Activated CD8-positive, alpha-beta memory T cell treated with anti-CD3 and anti-CD28 coated beads, Interleukin-2, amount 10 ng/mL, durations not matched to agents 7 days and 5 days (primary cell): ENCODE data around the gene KAZN. TPM values are rescaled to one million over a fixed set of nuclear protein-coding genes. Genes with fewer than 3 reads are reported as not detected.
"Not testable (repeated sequence)": the region's sequence is repeated elsewhere in the genome, so short reads cannot be mapped to it uniquely, and the experiment has no call there.

Experiments
- ATAC-seq: fragments of 150-1000 bp; cut with Tn5 transposase; one replicate; pipeline ENCODE4 v1.10.0; 2021; ENCODE audit warnings: moderate library complexity
- CTCF ChIA-PET: fragments of 350-600 bp; sonication (Branson Sonifier 250); formaldehyde crosslinking; loops from one replicate; lab custom pipeline; 2021; ENCODE audit warnings: antibody characterized with exemption; lab: Charles Lee
- DNase-seq: peaks from one replicate; pipeline ENCODE4 v3.0.0-alpha.2; 2020
- H3K27ac Mint-ChIP-seq: one replicate; pipeline ENCODE4 v1.8.0; 2021; ENCODE audit warnings: mild to moderate bottlenecking, mixed read lengths
- H3K27me3 Mint-ChIP-seq: one replicate; pipeline ENCODE4 v1.8.0; 2021; ENCODE audit warnings: mixed read lengths
- H3K36me3 Mint-ChIP-seq: one replicate; pipeline ENCODE4 v1.8.0; 2021; ENCODE audit warnings: mild to moderate bottlenecking, mixed read lengths
- H3K4me1 Mint-ChIP-seq: one replicate; pipeline ENCODE4 v1.8.0; 2021; ENCODE audit warnings: mixed read lengths
- H3K4me3 Mint-ChIP-seq: one replicate; pipeline ENCODE4 v1.8.0; 2021; ENCODE audit warnings: mild to moderate bottlenecking, moderate library complexity, mixed read lengths
- H3K9me3 Mint-ChIP-seq: one replicate; pipeline ENCODE4 v1.8.0; 2022; ENCODE audit warnings: low read depth, mixed read lengths
- total RNA-seq, 2 experiments: library from RNA; stranded (reverse); gene quantifications; one replicate each; pipeline ENCODE4 v1.2.3, GENCODE V29; 2021

Gene KAZN
- total RNA-seq, 2 experiments from 2014 or later, result 0.12 to 0.15 TPM

GRCh38 chr1:15129944-15130343 lies 531.5 kb downstream of the KAZN start:
- Mint-ChIP-seq H3K36me3 (no peaks in the 10 kb centered on the region), H3K9me3 (no peaks in the 10 kb centered on the region), H3K4me3 (no peak overlapping the region), H3K27me3 (peaks cover 25% of the 10 kb centered on the region), H3K4me1 (no peaks in the 10 kb centered on the region), H3K27ac (no peak overlapping the region)
- CTCF ChIA-PET, result interaction anchor here (0.9 to 4.7 kb wide), 6 partner anchors 12 to 174 kb away, joined by 3 to 54 read pairs (median 9); no protein-coding TSS in a partner anchor
- ATAC-seq (no peak), DNase-seq (no peak)

- no peak overlapping the region for H3K27ac Mint-ChIP-seq
- H3K36me3 Mint-ChIP-seq, result no peaks in the 10 kb centered on the region
- CTCF ChIA-PET, result interaction anchor here (0.9 to 4.7 kb wide), 4 partner anchors 25 to 174 kb away, joined by 3 to 54 read pairs (median 28); no protein-coding TSS in a partner anchor
- no peak overlapping the region for H3K4me3 Mint-ChIP-seq
- no peaks in the 10 kb centered on the region for H3K4me1 Mint-ChIP-seq
- peaks cover 27% of the 10 kb centered on the region for H3K27me3 Mint-ChIP-seq
- no peaks in the 10 kb centered on the region for H3K9me3 Mint-ChIP-seq
- DNase-seq (no peak), ATAC-seq (no peak)
Measured at GRCh38 chr1:15130607-15131006, 532.1 kb downstream of the KAZN start.

GRCh38 chr1:15132965-15133364 lies 534.5 kb downstream of the KAZN start:
- Mint-ChIP-seq H3K27me3 (peaks cover 38% of the 10 kb centered on the region), H3K4me3 (no peak overlapping the region), H3K4me1 (no peaks in the 10 kb centered on the region), H3K9me3 (no peaks in the 10 kb centered on the region), H3K27ac (no peak overlapping the region), H3K36me3 (no peaks in the 10 kb centered on the region)
- ATAC-seq (no peak), DNase-seq (no peak)
- CTCF ChIA-PET, result interaction anchor here (0.8 to 1.4 kb wide), 3 partner anchors 140 to 299 kb away, joined by 3 read pairs; no protein-coding TSS in a partner anchor

- CTCF ChIA-PET, result interaction anchor here (1.3 kb wide), 1 partner anchor 297 kb away, joined by 3 read pairs; no protein-coding TSS in a partner anchor
- DNase-seq (no peak), ATAC-seq (no peak)
- no peaks in the 10 kb centered on the region for H3K36me3 Mint-ChIP-seq
- no peaks in the 10 kb centered on the region for H3K4me1 Mint-ChIP-seq
- no peak overlapping the region for H3K27ac Mint-ChIP-seq
- H3K9me3 Mint-ChIP-seq, result no peaks in the 10 kb centered on the region
- no peak overlapping the region for H3K4me3 Mint-ChIP-seq
- H3K27me3 Mint-ChIP-seq, result peaks cover 38% of the 10 kb centered on the region
Measured at GRCh38 chr1:15134285-15134684, 535.8 kb downstream of the KAZN start.

- CTCF ChIA-PET, H3K4me3 Mint-ChIP-seq, ATAC-seq, H3K36me3 Mint-ChIP-seq, H3K9me3 Mint-ChIP-seq, H3K4me1 Mint-ChIP-seq, DNase-seq, H3K27ac Mint-ChIP-seq: not testable (repeated sequence)
- peaks cover 38% of the 10 kb centered on the region for H3K27me3 Mint-ChIP-seq
Measured at GRCh38 chr1:15135604-15136003, 537.1 kb downstream of the KAZN start.

GRCh38 chr1:15137809-15138208 lies 539.3 kb downstream of the KAZN start:
- Mint-ChIP-seq H3K36me3 (no peaks in the 10 kb centered on the region), H3K27ac (no peak overlapping the region), H3K9me3 (no peaks in the 10 kb centered on the region), H3K4me3 (no peak overlapping the region), H3K27me3 (peaks cover 49% of the 10 kb centered on the region), H3K4me1 (no peaks in the 10 kb centered on the region)
- no peak for DNase-seq
- CTCF ChIA-PET, result interaction anchor here (0.9 to 2.3 kb wide), 3 partner anchors 9 to 165 kb away, joined by 3 to 11 read pairs (median 3); no protein-coding TSS in a partner anchor
- ATAC-seq, result no peak

- Mint-ChIP-seq H3K9me3 (no peaks in the 10 kb centered on the region), H3K27ac (no peak overlapping the region), H3K27me3 (peaks cover 51% of the 10 kb centered on the region), H3K36me3 (no peaks in the 10 kb centered on the region), H3K4me3 (no peak overlapping the region), H3K4me1 (no peaks in the 10 kb centered on the region)
- CTCF ChIA-PET, result no interaction called here
- DNase-seq (no peak), ATAC-seq (no peak)
Measured at GRCh38 chr1:15139654-15140350, 541.3 kb downstream of the KAZN start.

- no peak overlapping the region for H3K27ac Mint-ChIP-seq
- no peak overlapping the region for H3K4me3 Mint-ChIP-seq
- no peaks in the 10 kb centered on the region for H3K36me3 Mint-ChIP-seq
- no peak for DNase-seq
- peaks cover 53% of the 10 kb centered on the region for H3K27me3 Mint-ChIP-seq
- no peaks in the 10 kb centered on the region for H3K9me3 Mint-ChIP-seq
- no peak for ATAC-seq
- H3K4me1 Mint-ChIP-seq, result no peaks in the 10 kb centered on the region
- CTCF ChIA-PET, result interaction anchor here (1.1 to 2.9 kb wide), 3 partner anchors 9 to 15 kb away, joined by 3 to 10 read pairs (median 3); no protein-coding TSS in a partner anchor
Measured at GRCh38 chr1:15141935-15142539, 543.6 kb downstream of the KAZN start.

GRCh38 chr1:15145327-15145726 lies 546.8 kb downstream of the KAZN start:
- Mint-ChIP-seq H3K4me1 (no peaks in the 10 kb centered on the region), H3K36me3 (no peaks in the 10 kb centered on the region), H3K9me3 (no peaks in the 10 kb centered on the region), H3K4me3 (no peak overlapping the region), H3K27me3 (peaks cover 73% of the 10 kb centered on the region), H3K27ac (no peak overlapping the region)
- CTCF ChIA-PET, result interaction anchor here (1.1 kb wide), 1 partner anchor 17 kb away, joined by 3 read pairs; no protein-coding TSS in a partner anchor
- ATAC-seq (no peak), DNase-seq (no peak)

GRCh38 chr1:15146142-15146680 lies 547.7 kb downstream of the KAZN start:
- H3K27me3 Mint-ChIP-seq, result peaks cover 73% of the 10 kb centered on the region
- CTCF ChIA-PET, result no interaction called here
- H3K4me1 Mint-ChIP-seq, result no peaks in the 10 kb centered on the region
- ATAC-seq (no peak), DNase-seq (no peak)
- H3K27ac Mint-ChIP-seq, result no peak overlapping the region
- no peaks in the 10 kb centered on the region for H3K9me3 Mint-ChIP-seq
- no peak overlapping the region for H3K4me3 Mint-ChIP-seq
- H3K36me3 Mint-ChIP-seq, result no peaks in the 10 kb centered on the region

GRCh38 chr1:15146971-15147376 lies 548.5 kb downstream of the KAZN start:
- DNase-seq (no peak), ATAC-seq (no peak)
- no peaks in the 10 kb centered on the region for H3K36me3 Mint-ChIP-seq
- H3K4me1 Mint-ChIP-seq, result no peaks in the 10 kb centered on the region
- CTCF ChIA-PET, result no interaction called here
- H3K27ac Mint-ChIP-seq, result no peak overlapping the region
- peaks cover 75% of the 10 kb centered on the region for H3K27me3 Mint-ChIP-seq
- no peak overlapping the region for H3K4me3 Mint-ChIP-seq
- H3K9me3 Mint-ChIP-seq, result no peaks in the 10 kb centered on the region

- Mint-ChIP-seq H3K9me3 (no peaks in the 10 kb centered on the region), H3K36me3 (no peaks in the 10 kb centered on the region), H3K4me1 (no peaks in the 10 kb centered on the region), H3K27me3 (peaks cover 77% of the 10 kb centered on the region), H3K27ac (no peak overlapping the region), H3K4me3 (no peak overlapping the region)
- ATAC-seq (no peak), DNase-seq (no peak)
- CTCF ChIA-PET, result interaction anchor here (0.7 to 1.4 kb wide), 2 partner anchors 19 to 175 kb away, joined by 3 to 8 read pairs; no protein-coding TSS in a partner anchor
Measured at GRCh38 chr1:15148004-15148403, 549.5 kb downstream of the KAZN start.

- H3K27ac Mint-ChIP-seq, result no peak overlapping the region
- no peaks in the 10 kb centered on the region for H3K9me3 Mint-ChIP-seq
- H3K4me3 Mint-ChIP-seq, result no peak overlapping the region
- H3K4me1 Mint-ChIP-seq, result no peaks in the 10 kb centered on the region
- H3K36me3 Mint-ChIP-seq, result no peaks in the 10 kb centered on the region
- ATAC-seq (no peak), DNase-seq (no peak)
- CTCF ChIA-PET, result interaction anchor here (0.7 to 1.4 kb wide), 2 partner anchors 20 to 175 kb away, joined by 3 to 8 read pairs; no protein-coding TSS in a partner anchor
- peaks cover 76% of the 10 kb centered on the region for H3K27me3 Mint-ChIP-seq
Measured at GRCh38 chr1:15148475-15148874, 550.0 kb downstream of the KAZN start.
